Caco-2 (cell line): Measurements from ENCODE around the gene GLI1. TPM values are rescaled to one million over a fixed set of nuclear protein-coding genes. Genes with fewer than 3 reads are reported as not detected.

Source experiments
- BruUV-seq: library from RNA; stranded (reverse); fragments of 400-500 nt; replicated peaks from 2 replicates; lab custom pipeline; 2021; lab: Mats Ljungman, UMichigan
- CTCF ChIA-PET: fragments of 300-600 bp; sonication (Branson Sonifier 250); formaldehyde crosslinking; loops from one replicate; lab custom pipeline; 2022; ENCODE audit warnings: antibody characterized with exemption; lab: Charles Lee
- POLR2A ChIA-PET: fragments of 300-600 bp; sonication (Branson Sonifier 250); formaldehyde crosslinking; loops from one replicate; lab custom pipeline; 2022; ENCODE audit warnings: antibody characterized with exemption; lab: Charles Lee
- DNase-seq, 2 experiments: peaks; one replicate each; pipeline versions ENCODE4 v3.0.0 to v3.0.0-alpha.2; 2020 to 2022
- H3K27me3 ChIP-seq: replicated peaks from 2 replicates; pipeline ENCODE4 v1.6.0; 2011; ENCODE audit warnings: low read length; ENCODE audit not compliant: control insufficient read depth, insufficient read depth
- H3K36me3 ChIP-seq: 2 replicates; pipeline ENCODE4 v1.5.1; 2011; ENCODE audit warnings: low read length; ENCODE audit not compliant: control insufficient read depth, insufficient read depth
- H3K4me1 ChIP-seq: fragments of 250-450 bp; sonication (Bioruptor Pico); 2 replicates; pipeline ENCODE4 v1.5.1; 2020; ENCODE audit warnings: mild to moderate bottlenecking
- H3K4me3 ChIP-seq: 2 replicates; pipeline ENCODE4 v1.5.1; 2011; ENCODE audit warnings: low read depth, mild to moderate bottlenecking, control low read depth, low read length
- H3K9me3 ChIP-seq: fragments of 250-450 bp; sonication (Bioruptor Pico); 2 replicates; pipeline ENCODE4 v1.5.1; 2020; ENCODE audit warnings: mild to moderate bottlenecking, moderate library complexity
- H3K27ac Mint-ChIP-seq: one replicate; pipeline ENCODE4 v1.8.0; 2022; ENCODE audit warnings: mixed read lengths; ENCODE audit not compliant: unreplicated experiment
- H3K27me3 Mint-ChIP-seq: one replicate; pipeline ENCODE4 v1.8.0; 2022; ENCODE audit warnings: mixed read lengths; ENCODE audit not compliant: insufficient read depth, unreplicated experiment
- H3K36me3 Mint-ChIP-seq: one replicate; pipeline ENCODE4 v1.8.0; 2022; ENCODE audit warnings: mild to moderate bottlenecking, mixed read lengths; ENCODE audit not compliant: insufficient read depth, unreplicated experiment
- H3K4me1 Mint-ChIP-seq: one replicate; pipeline ENCODE4 v1.8.0; 2022; ENCODE audit warnings: low read depth, mixed read lengths; ENCODE audit not compliant: unreplicated experiment
- H3K4me3 Mint-ChIP-seq: one replicate; pipeline ENCODE4 v1.8.0; 2022; ENCODE audit warnings: mild to moderate bottlenecking, moderate library complexity, mixed read lengths; ENCODE audit not compliant: unreplicated experiment
- H3K9me3 Mint-ChIP-seq: one replicate; pipeline ENCODE4 v1.8.0; 2022; ENCODE audit warnings: mixed read lengths; ENCODE audit not compliant: unreplicated experiment
- intact Hi-C: fragments of 100-400 bp; cut with micrococcal nuclease; formaldehyde crosslinking; loops from one replicate; pipeline ENCODE4 v1.10.0; 2022; ENCODE audit not compliant: unreplicated experiment
- microRNA-seq: library from miRNA; unstranded; fragments of <30 nt; microRNA quantifications from one replicate; pipeline ENCODE4 v1.2.0, GENCODE V29; 2022
- total RNA-seq: library from RNA; stranded (reverse); gene quantifications from 2 replicates; pipeline ENCODE4 v1.2.3, GENCODE V29; 2022
- TF ChIP-seq, protein P1 (sequence below), 2 experiments: fragments of 200-600 bp in 1 of 2; IDR thresholded peaks; 1 replicate in 1 of 2; 2 replicates in 1 of 2; pipeline versions ENCODE4 v1.5.1 to v1.8.0; 2011 to 2022; ENCODE audit warnings: antibody characterized with exemption in 1 of 2, control low read depth in 1 of 2, inconsistent platforms in 1 of 2, low read depth in 1 of 2, low read length in 1 of 2, mild to moderate bottlenecking in 1 of 2, moderate library complexity in 1 of 2; ENCODE audit not compliant: insufficient read depth in 1 of 2, severe bottlenecking in 1 of 2, unreplicated experiment in 1 of 2

The GLI1 gene
- total RNA-seq, 1 experiment from 2014 or later, result 0.48 TPM

- Mint-ChIP-seq H3K4me3 (peak overlapping the region; percentile 86), H3K27me3 (no peaks in the 10 kb centered on the region), H3K9me3 (no peaks in the 10 kb centered on the region), H3K36me3 (peaks cover 90% of the 10 kb centered on the region), H3K4me1 (peaks cover 29% of the 10 kb centered on the region), H3K27ac (peak overlapping the region; percentile 94)
- H3K27me3 ChIP-seq, result no peaks in the 10 kb centered on the region
- ChIA-PET POLR2A (interaction anchor here (1.6 kb wide), 1 partner anchor 25 kb away, joined by 6 read pairs; the partner anchor contains the start of gene DCTN2), CTCF (no interaction called here)
- TF ChIP-seq, protein P1, sequence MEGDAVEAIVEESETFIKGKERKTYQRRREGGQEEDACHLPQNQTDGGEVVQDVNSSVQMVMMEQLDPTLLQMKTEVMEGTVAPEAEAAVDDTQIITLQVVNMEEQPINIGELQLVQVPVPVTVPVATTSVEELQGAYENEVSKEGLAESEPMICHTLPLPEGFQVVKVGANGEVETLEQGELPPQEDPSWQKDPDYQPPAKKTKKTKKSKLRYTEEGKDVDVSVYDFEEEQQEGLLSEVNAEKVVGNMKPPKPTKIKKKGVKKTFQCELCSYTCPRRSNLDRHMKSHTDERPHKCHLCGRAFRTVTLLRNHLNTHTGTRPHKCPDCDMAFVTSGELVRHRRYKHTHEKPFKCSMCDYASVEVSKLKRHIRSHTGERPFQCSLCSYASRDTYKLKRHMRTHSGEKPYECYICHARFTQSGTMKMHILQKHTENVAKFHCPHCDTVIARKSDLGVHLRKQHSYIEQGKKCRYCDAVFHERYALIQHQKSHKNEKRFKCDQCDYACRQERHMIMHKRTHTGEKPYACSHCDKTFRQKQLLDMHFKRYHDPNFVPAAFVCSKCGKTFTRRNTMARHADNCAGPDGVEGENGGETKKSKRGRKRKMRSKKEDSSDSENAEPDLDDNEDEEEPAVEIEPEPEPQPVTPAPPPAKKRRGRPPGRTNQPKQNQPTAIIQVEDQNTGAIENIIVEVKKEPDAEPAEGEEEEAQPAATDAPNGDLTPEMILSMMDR (IDR thresholded peaks at IDR 0.05; ENCODE audit: insufficient read depth in 1 of 2, low read depth in 1 of 2, low read length in 1 of 2, severe bottlenecking in 1 of 2, unreplicated experiment in 1 of 2), result peak in 1 of 2 experiments; percentile 16
- H3K36me3 ChIP-seq, result peaks cover 6% of the 10 kb centered on the region
- no peaks in the 10 kb centered on the region for H3K9me3 ChIP-seq
- BruUV-seq, result no TSS peak
- peaks cover 33% of the 10 kb centered on the region for H3K4me1 ChIP-seq
- peak; percentile 59 to 66 for DNase-seq
- H3K4me3 ChIP-seq, result peak overlapping the region; percentile 72
- intact Hi-C loops, result loop anchor here (2.0 to 5.0 kb wide), 3 partner anchors 25 to 206 kb away; partner anchors contain the start of gene DCTN2
These were observed 62.0 kb downstream of the GLI1 start for GRCh38 chr12:57521525-57522010.

Small RNA genes lying within 50 kb of the gene (microRNA-seq; reads per million reads assigned to microRNA genes)
- gene MIR616 (1.3 reads per million), gene MIR6758 (0.56 reads per million)

Other genes with a start within 250 kb of the GLI1 start
- 10.0 and 10.6 TPM in 2 replicates for gene NXPH4, start 243.0 kb upstream of the GLI1 start, total RNA-seq
- 387 and 466 TPM in 2 replicates for gene SHMT2, start 230.1 kb upstream of the GLI1 start, total RNA-seq
- gene STAC3, start 208.6 kb upstream of the GLI1 start, total RNA-seq, result 0.70 and 1.3 TPM in 2 replicates
- gene R3HDM2, start 28.7 kb upstream of the GLI1 start, total RNA-seq, result 33.7 and 36.2 TPM in 2 replicates
- gene INHBC, start 25.0 kb upstream of the GLI1 start, total RNA-seq, result not detected in 2 replicates
- gene INHBE, start 4.5 kb upstream of the GLI1 start, total RNA-seq, result 9.1 and 13.9 TPM in 2 replicates
- 0.75 and 1.8 TPM in 2 replicates for gene ARHGAP9, start 20.1 kb downstream of the GLI1 start, total RNA-seq
- gene MARS1, start 28.3 kb downstream of the GLI1 start, total RNA-seq, result 515 and 583 TPM in 2 replicates
- gene DDIT3, start 60.7 kb downstream of the GLI1 start, total RNA-seq, result 62.7 and 79.2 TPM in 2 replicates
- 82.2 and 105 TPM in 2 replicates for gene MBD6, start 63.0 kb downstream of the GLI1 start, total RNA-seq
- 89.4 and 94.4 TPM in 2 replicates for gene DCTN2, start 87.4 kb downstream of the GLI1 start, total RNA-seq
- 0.05 TPM in 1 of 2 replicates, not detected in the other for gene KIF5A, start 90.3 kb downstream of the GLI1 start, total RNA-seq
- gene PIP4K2C, start 131.4 kb downstream of the GLI1 start, total RNA-seq, result 42.0 and 48.0 TPM in 2 replicates
- 17.4 and 20.4 TPM in 2 replicates for gene DTX3, start 145.0 kb downstream of the GLI1 start, total RNA-seq
- 5.2 and 5.5 TPM in 2 replicates for gene ARHGEF25, start 151.7 kb downstream of the GLI1 start, total RNA-seq
- 4.2 and 5.7 TPM in 2 replicates for gene B4GALNT1, start 173.4 kb downstream of the GLI1 start, total RNA-seq
- gene OS9, start 234.3 kb downstream of the GLI1 start, total RNA-seq, result 169 and 182 TPM in 2 replicates